ACC112 (cell line): Measurements from ENCODE around the gene DUSP8.
"Not testable (repeated sequence)": the region's sequence is repeated elsewhere in the genome, so short reads cannot be mapped to it uniquely, and the experiment has no call there.

Experiments used
- H2AFZ ChIP-seq: fragments of 200-600 bp; sonication (generic); one replicate; pipeline ENCODE4 v1.6.0; 2017; ENCODE audit warnings: antibody characterized with exemption, low read length; ENCODE audit not compliant: unreplicated experiment
- H3K27ac ChIP-seq: fragments of 200-600 bp; sonication (generic); 2 replicates; pipeline ENCODE4 v1.5.1; 2014; ENCODE audit warnings: low read depth, mild to moderate bottlenecking, antibody characterized with exemption, low read length, moderate library complexity
- H3K27me3 ChIP-seq: fragments of 200-600 bp; sonication (generic); 2 replicates; pipeline ENCODE4 v1.6.1; 2014; ENCODE audit warnings: mild to moderate bottlenecking, antibody characterized with exemption, low read length, moderate library complexity, mixed read lengths; ENCODE audit not compliant: insufficient read depth
- H3K36me3 ChIP-seq: fragments of 200-600 bp; sonication (generic); 2 replicates; pipeline ENCODE4 v1.6.1; 2016; ENCODE audit warnings: mild to moderate bottlenecking, antibody characterized with exemption, low read length, moderate library complexity, mixed read lengths; ENCODE audit not compliant: insufficient read depth
- H3K4me1 ChIP-seq: fragments of 200-600 bp; sonication (generic); one replicate; pipeline ENCODE4 v1.6.1; 2016; ENCODE audit warnings: low read length, mixed read lengths; ENCODE audit not compliant: insufficient read depth, unreplicated experiment, control insufficient read depth
- H3K4me3 ChIP-seq: fragments of 200-600 bp; sonication (generic); 2 replicates; pipeline ENCODE4 v1.5.1; 2014; ENCODE audit warnings: mild to moderate bottlenecking, low read depth, low read length
- H3K79me2 ChIP-seq: fragments of 200-600 bp; sonication (generic); one replicate; pipeline ENCODE4 v1.6.0; 2016; ENCODE audit warnings: low read length; ENCODE audit not compliant: control insufficient read depth, unreplicated experiment, insufficient read depth

DUSP8 gene

GRCh38 chr11:1600626-1601025 is 28.6 kb upstream of the DUSP8 start:
- Histone ChIP-seq H3K27me3 (peaks cover 95% of the 10 kb centered on the region), H3K36me3 (no peaks in the 10 kb centered on the region), H3K27ac (no peak overlapping the region), H3K4me3 (no peak overlapping the region), H2AFZ (no peak overlapping the region), H3K4me1 (no peaks in the 10 kb centered on the region), H3K79me2 (no peaks in the 10 kb centered on the region)

GRCh38 chr11:1598816-1599215 is 26.7 kb upstream of the DUSP8 start:
- peaks cover 91% of the 10 kb centered on the region for H3K27me3 ChIP-seq
- no peaks in the 10 kb centered on the region for H3K79me2 ChIP-seq
- no peaks in the 10 kb centered on the region for H3K4me1 ChIP-seq
- H3K36me3 ChIP-seq, result no peaks in the 10 kb centered on the region
- H2AFZ ChIP-seq, result no peak overlapping the region
- no peak overlapping the region for H3K27ac ChIP-seq
- H3K4me3 ChIP-seq, result no peak overlapping the region

GRCh38 chr11:1598406-1598805 is 26.3 kb upstream of the DUSP8 start:
- not testable (repeated sequence) for H3K27ac ChIP-seq, H3K4me3 ChIP-seq, H3K4me1 ChIP-seq, H3K79me2 ChIP-seq, H3K36me3 ChIP-seq, H2AFZ ChIP-seq
- peaks cover 91% of the 10 kb centered on the region for H3K27me3 ChIP-seq

GRCh38 chr11:1597994-1598380 is 25.9 kb upstream of the DUSP8 start, which contains the start of gene KRTAP5-2:
Gene KRTAP5-2, minus strand, starts transcription at chr11:1598294. Its CDS starts 44 bp downstream, at chr11:1598250.
- no peaks in the 10 kb centered on the region for H3K36me3 ChIP-seq
- H3K79me2 ChIP-seq, result no peaks in the 10 kb centered on the region
- H3K4me3 ChIP-seq, result no peak within 1 kb of the TSS
- no peak within 1 kb of the TSS for H3K27ac ChIP-seq
- no peak within 1 kb of the TSS for H2AFZ ChIP-seq
- H3K27me3 ChIP-seq, result peaks cover 89% of the 10 kb centered on the region
- no peaks in the 10 kb centered on the region for H3K4me1 ChIP-seq

GRCh38 chr11:1597331-1597993 is 25.4 kb upstream of the DUSP8 start:
- no peaks in the 10 kb centered on the region for H3K79me2 ChIP-seq
- H3K4me1 ChIP-seq, result no peaks in the 10 kb centered on the region
- H3K27me3 ChIP-seq, result peaks cover 88% of the 10 kb centered on the region
- H3K4me3 ChIP-seq, result no peak overlapping the region
- H2AFZ ChIP-seq, result no peak overlapping the region
- H3K27ac ChIP-seq, result no peak overlapping the region
- no peaks in the 10 kb centered on the region for H3K36me3 ChIP-seq

- peaks cover 88% of the 10 kb centered on the region for H3K27me3 ChIP-seq
- H3K4me1 ChIP-seq, H3K36me3 ChIP-seq, H3K79me2 ChIP-seq, H3K27ac ChIP-seq, H2AFZ ChIP-seq, H3K4me3 ChIP-seq: not testable (repeated sequence)
These were observed 24.6 kb upstream of the DUSP8 start for GRCh38 chr11:1596576-1597121.

- H3K27me3 ChIP-seq, result peaks cover 87% of the 10 kb centered on the region
- H2AFZ ChIP-seq, H3K4me3 ChIP-seq, H3K79me2 ChIP-seq, H3K4me1 ChIP-seq, H3K27ac ChIP-seq, H3K36me3 ChIP-seq: not testable (repeated sequence)
These were observed 24.0 kb upstream of the DUSP8 start for GRCh38 chr11:1595994-1596575.

- Histone ChIP-seq H3K27me3 (peaks cover 83% of the 10 kb centered on the region), H3K36me3 (no peaks in the 10 kb centered on the region), H3K4me1 (no peaks in the 10 kb centered on the region), H2AFZ (no peak overlapping the region), H3K4me3 (no peak overlapping the region), H3K79me2 (no peaks in the 10 kb centered on the region), H3K27ac (no peak overlapping the region)
These were observed 20.6 kb upstream of the DUSP8 start for GRCh38 chr11:1592628-1593027.

GRCh38 chr11:1589996-1590395 is 17.9 kb upstream of the DUSP8 start:
- H3K36me3 ChIP-seq, result no peaks in the 10 kb centered on the region
- H2AFZ ChIP-seq, result no peak overlapping the region
- no peaks in the 10 kb centered on the region for H3K4me1 ChIP-seq
- H3K27ac ChIP-seq, result no peak overlapping the region
- peaks cover 66% of the 10 kb centered on the region for H3K27me3 ChIP-seq
- H3K79me2 ChIP-seq, result no peaks in the 10 kb centered on the region
- H3K4me3 ChIP-seq, result no peak overlapping the region

GRCh38 chr11:1589191-1589963 is 17.3 kb upstream of the DUSP8 start:
- not testable (repeated sequence) for H3K79me2 ChIP-seq, H3K4me3 ChIP-seq, H3K27ac ChIP-seq, H3K4me1 ChIP-seq, H3K36me3 ChIP-seq, H2AFZ ChIP-seq
- H3K27me3 ChIP-seq, result peaks cover 61% of the 10 kb centered on the region
